Hepatocyte (in vitro differentiated cells): ENCODE measurements around the gene ASCL3. TPM values are rescaled to one million over a fixed set of nuclear protein-coding genes. Genes with fewer than 3 reads are reported as not detected.

Experiments
- DNase-seq: peaks from one replicate; pipeline ENCODE4 v3.0.0-alpha.2; 2016; ENCODE audit warnings: low spot score
- H2AFZ ChIP-seq: fragments of 200-600 bp; sonication (generic); 2 replicates; pipeline ENCODE4 v1.6.0; 2016; ENCODE audit warnings: antibody characterized with exemption, mild to moderate bottlenecking
- H3K27ac ChIP-seq: fragments of 200-600 bp; sonication (generic); 2 replicates; pipeline ENCODE4 v1.5.1; 2016; ENCODE audit warnings: mild to moderate bottlenecking
- H3K27me3 ChIP-seq: fragments of 200-600 bp; sonication (generic); 2 replicates; pipeline ENCODE4 v1.6.1; 2016
- H3K36me3 ChIP-seq: fragments of 200-600 bp; sonication (generic); replicated peaks from 2 replicates; pipeline ENCODE4 v1.5.1; 2016; ENCODE audit warnings: low read depth; ENCODE audit not compliant: insufficient read depth
- H3K4me1 ChIP-seq: fragments of 200-600 bp; sonication (generic); 2 replicates; pipeline ENCODE4 v1.5.1; 2016; ENCODE audit warnings: mild to moderate bottlenecking, moderate library complexity; ENCODE audit not compliant: insufficient read depth
- H3K4me2 ChIP-seq: fragments of 200-600 bp; sonication (generic); 2 replicates; pipeline ENCODE4 v1.6.0; 2016
- H3K4me3 ChIP-seq: fragments of 200-600 bp; sonication (generic); 2 replicates; pipeline ENCODE4 v1.5.1; 2016; ENCODE audit warnings: mild to moderate bottlenecking
- H3K79me2 ChIP-seq: fragments of 200-600 bp; sonication (generic); 2 replicates; pipeline ENCODE4 v1.6.0; 2017; ENCODE audit warnings: mild to moderate bottlenecking
- H3K9me2 ChIP-seq: fragments of 200-600 bp; sonication (generic); replicated peaks from 2 replicates; pipeline ENCODE4 v1.6.0; 2017; ENCODE audit warnings: mild to moderate bottlenecking; ENCODE audit not compliant: insufficient read depth
- H3K9me3 ChIP-seq: fragments of 200-600 bp; sonication (generic); 2 replicates; pipeline ENCODE4 v1.5.1; 2016; ENCODE audit warnings: low read depth, mild to moderate bottlenecking
- H4K20me1 ChIP-seq: fragments of 200-600 bp; sonication (generic); 2 replicates; pipeline ENCODE4 v1.6.0; 2016; ENCODE audit warnings: mild to moderate bottlenecking; ENCODE audit not compliant: insufficient read depth, poor library complexity, severe bottlenecking
- CTCF ChIP-seq: fragments of 200-600 bp; sonication (generic); IDR thresholded peaks from 2 replicates; pipeline ENCODE4 v1.5.1; 2016; ENCODE audit warnings: antibody characterized with exemption, mild to moderate bottlenecking; ENCODE audit not compliant: poor library complexity
- EZH2 ChIP-seq: fragments of 200-600 bp; sonication (generic); IDR thresholded peaks from 2 replicates; pipeline ENCODE4 v1.6.1; 2016; ENCODE audit warnings: antibody characterized with exemption, mild to moderate bottlenecking, borderline replicate concordance
- EZH2phosphoT487 ChIP-seq: fragments of 200-600 bp; sonication (generic); IDR thresholded peaks from one replicate; pipeline ENCODE4 v1.6.1; 2018; ENCODE audit warnings: antibody characterized with exemption, mild to moderate bottlenecking, low read depth, moderate library complexity; ENCODE audit not compliant: unreplicated experiment, severe bottlenecking
- WGBS: methylation state at CpG from one replicate; pipeline ENCODE4 v1.1.6; 2016; ENCODE audit warnings: low lambda C conversion rate; ENCODE audit errors: missing lambda C conversion rate; 5-methylcytosine and 5-hydroxymethylcytosine counted together
- polyA plus RNA-seq: library from polyadenylated mRNA; unstranded; fragments of >200 nt; fragmentation: Nextera tagmentation; extraction: Ambion mirVana; gene quantifications from 2 replicates; pipeline ENCODE4 v1.2.1, GENCODE V29; 2016
- total RNA-seq: library from RNA; depleted of rRNA; stranded (reverse); fragments of >200 nt; gene quantifications from 2 replicates; pipeline ENCODE4 v1.2.3, GENCODE V29; 2014

Gene ASCL3
- total and polyA plus RNA-seq, 2 experiments from 2014 or later: not detected

DNA sequence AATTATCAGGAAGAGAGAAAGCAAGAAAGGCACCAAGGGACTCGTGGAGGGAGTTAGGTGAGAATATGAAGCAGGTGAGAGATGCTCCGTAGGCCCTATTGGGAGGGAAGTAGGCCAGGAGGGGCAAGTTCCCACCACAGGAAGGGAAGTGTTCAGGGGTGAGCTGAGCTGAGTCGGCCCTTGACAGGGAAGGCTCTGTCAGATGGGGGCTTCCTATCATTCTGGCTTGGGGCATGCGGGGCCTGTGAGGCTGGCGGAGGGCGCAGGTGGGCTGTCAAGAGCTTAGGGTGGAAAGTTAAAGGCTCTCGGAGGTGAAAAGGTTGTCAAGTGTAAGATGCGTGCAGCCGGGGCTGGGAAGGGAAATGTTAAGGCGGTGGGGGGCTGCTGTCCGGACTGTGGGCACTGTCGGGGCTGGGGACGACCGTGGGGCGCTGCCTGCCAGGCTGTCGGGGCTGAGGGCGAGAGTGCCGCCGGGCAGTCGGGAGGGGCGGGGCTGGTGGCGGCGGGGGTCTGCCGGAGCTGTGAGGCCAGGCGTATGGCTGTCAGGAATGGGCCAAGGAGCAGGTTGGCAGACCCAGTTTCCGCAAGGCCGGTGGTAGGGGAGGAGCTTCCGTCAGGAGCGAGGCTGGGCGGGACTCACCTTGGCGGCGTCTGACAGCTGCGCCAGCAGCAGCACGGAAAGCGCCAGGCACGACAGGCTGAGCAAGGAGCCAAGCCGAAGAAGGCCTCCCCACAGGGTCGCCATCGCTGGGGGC lies 20.9 kb upstream of the ASCL3 start:
- Histone ChIP-seq H2AFZ (peak overlapping the region; percentile 92), H3K4me1 (peaks cover 4% of the 10 kb centered on the region), H3K27ac (peak overlapping the region; percentile 97), H3K4me2 (peak overlapping the region; percentile 86), H3K9me2 (no peaks in the 10 kb centered on the region), H4K20me1 (no peaks in the 10 kb centered on the region), H3K36me3 (no peaks in the 10 kb centered on the region), H3K79me2 (peaks cover 41% of the 10 kb centered on the region), H3K9me3 (no peaks in the 10 kb centered on the region), H3K4me3 (peak overlapping the region; percentile 94), H3K27me3 (no peaks in the 10 kb centered on the region)
- TF ChIP-seq EZH2phosphoT487: no peak
- no peak for TF ChIP-seq EZH2
- no peak for TF ChIP-seq CTCF
- DNase-seq: peak; percentile 88
- WGBS: 6% methylated on average over 27 of the region's 39 CpGs

DNA sequence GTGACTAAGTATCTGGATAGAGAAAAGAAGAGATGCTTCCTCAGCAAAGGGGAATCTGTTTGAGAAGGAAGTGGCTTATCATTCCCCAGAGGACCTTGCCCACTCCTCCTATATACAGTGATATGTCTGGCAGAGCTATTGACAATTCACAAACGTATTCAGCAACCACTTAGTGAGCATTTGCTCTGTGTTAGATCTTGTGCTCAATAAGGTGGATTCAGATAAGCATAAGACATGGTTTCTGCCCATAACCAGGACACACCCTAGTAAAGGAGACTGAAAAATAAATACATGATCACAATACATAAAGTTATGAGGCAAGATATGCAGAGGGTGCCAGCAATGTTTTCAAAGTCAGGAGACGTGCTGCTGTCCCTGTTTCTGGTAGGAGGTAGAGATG lies 20.0 kb upstream of the ASCL3 start:
- Histone ChIP-seq H3K9me2 (no peaks in the 10 kb centered on the region), H3K36me3 (no peaks in the 10 kb centered on the region), H3K4me1 (peaks cover 4% of the 10 kb centered on the region), H3K9me3 (no peaks in the 10 kb centered on the region), H3K4me2 (peak overlapping the region; percentile 86), H2AFZ (no peak overlapping the region), H3K27ac (peak overlapping the region; percentile 97), H3K79me2 (peaks cover 47% of the 10 kb centered on the region), H3K4me3 (peak overlapping the region; percentile 94), H3K27me3 (no peaks in the 10 kb centered on the region), H4K20me1 (no peaks in the 10 kb centered on the region)
- WGBS: 48% methylated on average over 2 of the region's 2 CpGs
- no peak for DNase-seq
- TF ChIP-seq EZH2 (no peak), EZH2phosphoT487 (no peak), CTCF (no peak)

- Histone ChIP-seq H3K4me1 (peaks cover 4% of the 10 kb centered on the region), H4K20me1 (no peaks in the 10 kb centered on the region), H3K9me2 (no peaks in the 10 kb centered on the region), H3K79me2 (peaks cover 54% of the 10 kb centered on the region), H3K4me3 (no peak overlapping the region), H2AFZ (no peak overlapping the region), H3K36me3 (no peaks in the 10 kb centered on the region), H3K27ac (no peak overlapping the region), H3K9me3 (no peaks in the 10 kb centered on the region), H3K4me2 (no peak overlapping the region), H3K27me3 (no peaks in the 10 kb centered on the region)
- no peak for DNase-seq
- TF ChIP-seq CTCF (no peak), EZH2phosphoT487 (no peak), EZH2 (no peak)
- 68% methylated on average over 2 of the region's 2 CpGs for WGBS
Observed at GRCh38 chr11:8961401-8961800, 18.6 kb upstream of the ASCL3 start.
